ENCODE measurements around the gene GSTM4. TPM values are rescaled to one million over a fixed set of nuclear protein-coding genes. Genes with fewer than 3 reads are reported as not detected.
"Not testable (repeated sequence)": the region's sequence is repeated elsewhere in the genome, so short reads cannot be mapped to it uniquely, and the experiment has no call there.

The GSTM4 gene
- total and polyA plus RNA-seq, 2 of the 8 experiments (the other 6 are each of a cell fraction or from before 2014, with no cell fraction given): 11.3 to 31.4 TPM

- H2BK120ac ChIP-seq (replicated peaks; ENCODE audit: low read depth, low read length); H3K18ac ChIP-seq (ENCODE audit: extremely low read depth, low read length); DNase-seq (ENCODE audit: low read depth in 1 of 2, low spot score in 2 of 2); H3K4me2 ChIP-seq (ENCODE audit: insufficient read depth in 1 of 2, low read depth in 2 of 2, low read length in 2 of 2); H3K27me3 ChIP-seq (replicated peaks in 1 of 4; ENCODE audit: control insufficient read depth in 3 of 4, extremely low read depth in 1 of 4, insufficient read depth in 3 of 4, low read length in 3 of 4); H2AFZ ChIP-seq (ENCODE audit: low read length); H3K14ac ChIP-seq (ENCODE audit: insufficient read length); H4K91ac ChIP-seq (replicated peaks; ENCODE audit: insufficient read length, low read length); H3K23me2 ChIP-seq (ENCODE audit: low read depth, low read length); H2BK5ac ChIP-seq (ENCODE audit: low read depth, low read length); H3K79me1 ChIP-seq (ENCODE audit: low read depth, low read length); POLR2A ChIA-PET (ENCODE audit: partially characterized antibody); H2AK5ac ChIP-seq (ENCODE audit: low read depth, low read length); H3K79me2 ChIP-seq (ENCODE audit: control insufficient read depth in 1 of 2, insufficient read depth in 2 of 2, low read length in 2 of 2); H3K23ac ChIP-seq (ENCODE audit: insufficient read length); FAIRE-seq; H2BK20ac ChIP-seq (ENCODE audit: low read length); H3K9me3 ChIP-seq (ENCODE audit: insufficient read depth in 2 of 2, low read depth in 1 of 2, low read length in 1 of 2); H3K27ac ChIP-seq (ENCODE audit: low read depth, low read length); H2BK15ac ChIP-seq (ENCODE audit: low read length); H3K4me3 ChIP-seq (ENCODE audit: extremely low read depth in 1 of 4, insufficient read depth in 2 of 4, low read depth in 3 of 4, low read length in 4 of 4); H3K36me3 ChIP-seq (ENCODE audit: control insufficient read depth in 2 of 4, insufficient read depth in 4 of 4, low read length in 3 of 4); H3K56ac ChIP-seq (replicated peaks; ENCODE audit: insufficient read length, low read depth, low read length); H3K4me1 ChIP-seq (replicated peaks in 1 of 4; ENCODE audit: control insufficient read depth in 3 of 4, insufficient read depth in 4 of 4, low read length in 3 of 4); H4K20me1 ChIP-seq (replicated peaks in 1 of 2; ENCODE audit: control insufficient read depth in 1 of 2, insufficient read depth in 2 of 2, low read length in 2 of 2); H4K8ac ChIP-seq (ENCODE audit: extremely low read depth, insufficient read depth, low read length); H3K9ac ChIP-seq (replicated peaks in 1 of 4; ENCODE audit: extremely low read depth in 1 of 4, low read depth in 3 of 4, low read length in 3 of 4); H2BK12ac ChIP-seq (ENCODE audit: low read depth, low read length); H4K5ac ChIP-seq (ENCODE audit: insufficient read length, low read depth, low read length); H3K4ac ChIP-seq (replicated peaks; ENCODE audit: insufficient read length, low read depth, low read length); CTCF ChIA-PET (ENCODE audit: partially characterized antibody): not testable (repeated sequence)
- 88% methylated on average over 6 of the region's 6 CpGs; no CpG with 5 or more reads in 1 of the 2 experiments for WGBS, 2 experiments (ENCODE audit: extremely low coverage in 1 of 2, insufficient coverage in 1 of 2, insufficient read length in 1 of 2, insufficient replicate concordance in 2 of 2, low coverage in 1 of 2, low lambda C conversion rate in 2 of 2, missing lambda C conversion rate in 1 of 2)
These were observed 28.9 kb downstream of the GSTM4 start for GRCh38 chr1:109684777-109685176.

GRCh38 chr1:109685399-109685798, 29.5 kb downstream of the GSTM4 start:
- H4K20me1 ChIP-seq (replicated peaks in 1 of 2; ENCODE audit: control insufficient read depth in 1 of 2, insufficient read depth in 2 of 2, low read length in 2 of 2); H3K9me3 ChIP-seq (ENCODE audit: insufficient read depth in 2 of 2, low read depth in 1 of 2, low read length in 1 of 2); H2BK20ac ChIP-seq (ENCODE audit: low read length); H2BK15ac ChIP-seq (ENCODE audit: low read length); FAIRE-seq; H3K23ac ChIP-seq (ENCODE audit: insufficient read length); H3K79me2 ChIP-seq (ENCODE audit: control insufficient read depth in 1 of 2, insufficient read depth in 2 of 2, low read length in 2 of 2); H3K4me1 ChIP-seq (replicated peaks in 1 of 4; ENCODE audit: control insufficient read depth in 3 of 4, insufficient read depth in 4 of 4, low read length in 3 of 4); H2BK120ac ChIP-seq (replicated peaks; ENCODE audit: low read depth, low read length); H2BK12ac ChIP-seq (ENCODE audit: low read depth, low read length); H3K27me3 ChIP-seq (replicated peaks in 1 of 4; ENCODE audit: control insufficient read depth in 3 of 4, extremely low read depth in 1 of 4, insufficient read depth in 3 of 4, low read length in 3 of 4); H2AFZ ChIP-seq (ENCODE audit: low read length); H3K4me3 ChIP-seq (ENCODE audit: extremely low read depth in 1 of 4, insufficient read depth in 2 of 4, low read depth in 3 of 4, low read length in 4 of 4); H3K36me3 ChIP-seq (ENCODE audit: control insufficient read depth in 2 of 4, insufficient read depth in 4 of 4, low read length in 3 of 4); H4K91ac ChIP-seq (replicated peaks; ENCODE audit: insufficient read length, low read length); H4K8ac ChIP-seq (ENCODE audit: extremely low read depth, insufficient read depth, low read length); H2BK5ac ChIP-seq (ENCODE audit: low read depth, low read length); H2AK5ac ChIP-seq (ENCODE audit: low read depth, low read length); H3K18ac ChIP-seq (ENCODE audit: extremely low read depth, low read length); H3K23me2 ChIP-seq (ENCODE audit: low read depth, low read length); H4K5ac ChIP-seq (ENCODE audit: insufficient read length, low read depth, low read length); H3K4ac ChIP-seq (replicated peaks; ENCODE audit: insufficient read length, low read depth, low read length); H3K9ac ChIP-seq (replicated peaks in 1 of 4; ENCODE audit: extremely low read depth in 1 of 4, low read depth in 3 of 4, low read length in 3 of 4); H3K14ac ChIP-seq (ENCODE audit: insufficient read length); H3K27ac ChIP-seq (ENCODE audit: low read depth, low read length); POLR2A ChIA-PET (ENCODE audit: partially characterized antibody); CTCF ChIA-PET (ENCODE audit: partially characterized antibody); H3K79me1 ChIP-seq (ENCODE audit: low read depth, low read length); H3K4me2 ChIP-seq (ENCODE audit: insufficient read depth in 1 of 2, low read depth in 2 of 2, low read length in 2 of 2); H3K56ac ChIP-seq (replicated peaks; ENCODE audit: insufficient read length, low read depth, low read length); DNase-seq (ENCODE audit: low read depth in 1 of 2, low spot score in 2 of 2): not testable (repeated sequence)
- 90% methylated on average over 1 of the region's 1 CpG; no CpG with 5 or more reads in 1 of the 2 experiments for WGBS, 2 experiments (ENCODE audit: extremely low coverage in 1 of 2, insufficient coverage in 1 of 2, insufficient read length in 1 of 2, insufficient replicate concordance in 2 of 2, low coverage in 1 of 2, low lambda C conversion rate in 2 of 2, missing lambda C conversion rate in 1 of 2)
